GM19438 (cell line): ENCODE results near the gene MYO7A.

Experiments used
- ATAC-seq: cut with Tn5 transposase; IDR thresholded peaks from one replicate; pipeline ENCODE4 v1.9.1; 2021; ENCODE audit warnings: low read depth; ENCODE audit not compliant: unreplicated experiment

The MYO7A gene

DNA sequence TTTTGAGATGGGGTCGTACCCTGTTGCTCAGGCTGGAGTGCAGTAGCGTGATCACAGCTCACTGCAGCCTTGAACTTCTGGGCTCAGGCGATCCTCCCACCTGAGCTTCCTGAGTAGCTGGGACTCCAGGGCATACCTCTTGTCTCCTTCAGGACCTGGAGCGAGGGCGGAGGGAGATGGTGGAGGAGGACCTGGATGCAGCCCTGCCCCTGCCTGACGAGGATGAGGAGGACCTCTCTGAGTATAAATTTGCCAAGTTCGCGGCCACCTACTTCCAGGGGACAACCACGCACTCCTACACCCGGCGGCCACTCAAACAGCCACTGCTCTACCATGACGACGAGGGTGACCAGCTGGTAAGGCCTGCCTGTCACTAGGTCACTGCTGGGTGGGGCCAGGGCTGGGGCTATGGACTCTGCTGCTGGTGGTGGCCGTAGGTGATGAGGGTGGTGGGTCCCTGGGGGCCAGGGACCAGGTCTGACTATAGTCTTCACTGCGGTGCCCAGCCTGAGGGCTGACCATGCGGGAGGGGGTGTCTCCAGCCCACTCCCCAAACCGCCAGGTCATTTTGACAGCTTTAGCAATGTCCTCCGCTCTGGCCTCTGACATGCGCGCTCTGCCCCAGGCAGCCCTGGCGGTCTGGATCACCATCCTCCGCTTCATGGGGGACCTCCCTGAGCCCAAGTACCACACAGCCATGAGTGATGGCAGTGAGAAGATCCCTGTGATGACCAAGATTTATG lies 53.9 kb downstream of the MYO7A start:
- ATAC-seq = no peak

GRCh38 chr11:77182542-77183430 lies 54.7 kb downstream of the MYO7A start:
- no peak for ATAC-seq

GRCh38 chr11:77183431-77183984 lies 55.5 kb downstream of the MYO7A start:
- no peak for ATAC-seq

DNA sequence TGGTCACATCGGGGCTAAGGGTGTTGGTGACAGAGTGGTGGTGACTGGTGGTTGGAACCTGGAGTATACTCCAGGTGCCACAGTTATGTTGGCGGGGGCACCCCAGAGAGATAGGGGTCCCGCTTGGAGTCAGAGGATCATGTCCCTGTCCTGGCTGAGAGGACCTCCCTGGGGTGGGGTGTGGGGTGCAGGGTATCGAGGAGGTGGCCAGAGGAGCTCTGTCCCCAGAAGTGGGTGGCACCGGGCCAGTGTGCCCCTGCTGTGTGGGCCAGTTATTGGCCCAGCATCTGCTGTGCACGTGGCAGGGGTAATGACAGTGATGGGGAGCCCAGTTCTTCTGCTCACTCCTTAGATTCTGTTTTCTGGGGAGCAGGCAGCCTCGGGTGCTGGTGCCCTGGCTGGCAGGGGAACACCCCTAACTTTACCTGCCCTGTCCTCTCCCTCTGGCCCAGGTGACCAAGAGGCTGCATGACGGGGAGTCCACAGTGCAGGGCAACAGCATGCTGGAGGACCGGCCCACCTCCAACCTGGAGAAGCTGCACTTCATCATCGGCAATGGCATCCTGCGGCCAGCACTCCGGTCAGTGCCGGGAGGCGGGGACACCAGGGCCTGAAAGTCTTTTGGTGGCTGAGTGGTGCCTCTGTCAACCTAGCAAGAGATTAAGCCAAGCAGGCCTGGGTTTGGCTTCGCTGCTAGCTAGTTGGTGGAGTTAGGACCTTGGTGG lies 56.3 kb downstream of the MYO7A start:
- no peak for ATAC-seq

DNA sequence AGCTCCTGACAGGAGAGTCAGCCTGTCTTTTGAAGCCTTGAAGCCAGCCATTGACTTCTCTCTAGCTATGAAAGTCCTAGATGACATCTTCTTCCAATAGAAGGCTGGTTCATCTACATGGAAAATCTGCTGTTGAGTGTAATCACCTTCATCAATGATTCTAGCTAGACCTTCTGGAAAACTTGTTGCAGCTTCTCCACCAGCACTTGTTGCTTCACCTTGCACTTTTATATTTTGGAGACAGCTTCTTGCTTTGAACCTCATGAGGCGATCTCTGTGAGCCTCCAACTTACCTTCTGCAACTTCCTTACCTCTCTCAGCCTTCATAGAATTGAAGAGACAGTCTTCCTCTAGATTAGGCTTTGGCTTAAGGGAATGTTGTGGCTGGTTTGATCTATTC lies 58.3 kb downstream of the MYO7A start:
- no peak for ATAC-seq

DNA sequence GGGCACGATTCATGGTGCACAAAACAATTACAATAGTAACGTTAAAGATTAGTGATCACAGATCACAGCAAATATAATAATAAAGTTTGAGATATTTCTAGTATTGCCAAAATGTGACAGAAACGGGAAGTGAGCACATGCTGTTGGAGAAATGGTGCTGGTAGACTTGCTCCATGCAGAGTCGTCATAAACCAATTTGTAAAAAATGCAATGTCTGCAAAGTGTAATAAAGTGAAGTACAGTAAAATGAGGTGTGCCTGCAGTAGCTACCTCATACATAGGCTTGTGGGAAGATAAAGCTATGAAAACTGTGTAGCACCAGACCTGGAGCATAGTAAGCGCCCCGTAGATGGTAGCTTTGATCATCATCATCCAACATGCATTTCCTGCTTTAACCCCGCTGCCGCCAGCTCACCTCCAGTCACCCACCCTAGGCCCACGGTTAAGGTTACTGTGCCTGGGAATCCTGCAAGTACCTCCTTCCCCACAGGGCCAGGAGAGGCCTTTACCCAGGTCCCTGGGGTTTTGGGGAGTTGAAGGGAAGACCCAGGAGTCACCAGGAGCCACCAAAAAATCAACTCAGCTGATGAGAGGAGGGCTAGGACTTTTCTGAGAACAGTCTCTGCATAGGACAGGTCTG lies 59.2 kb downstream of the MYO7A start:
- no peak for ATAC-seq

DNA sequence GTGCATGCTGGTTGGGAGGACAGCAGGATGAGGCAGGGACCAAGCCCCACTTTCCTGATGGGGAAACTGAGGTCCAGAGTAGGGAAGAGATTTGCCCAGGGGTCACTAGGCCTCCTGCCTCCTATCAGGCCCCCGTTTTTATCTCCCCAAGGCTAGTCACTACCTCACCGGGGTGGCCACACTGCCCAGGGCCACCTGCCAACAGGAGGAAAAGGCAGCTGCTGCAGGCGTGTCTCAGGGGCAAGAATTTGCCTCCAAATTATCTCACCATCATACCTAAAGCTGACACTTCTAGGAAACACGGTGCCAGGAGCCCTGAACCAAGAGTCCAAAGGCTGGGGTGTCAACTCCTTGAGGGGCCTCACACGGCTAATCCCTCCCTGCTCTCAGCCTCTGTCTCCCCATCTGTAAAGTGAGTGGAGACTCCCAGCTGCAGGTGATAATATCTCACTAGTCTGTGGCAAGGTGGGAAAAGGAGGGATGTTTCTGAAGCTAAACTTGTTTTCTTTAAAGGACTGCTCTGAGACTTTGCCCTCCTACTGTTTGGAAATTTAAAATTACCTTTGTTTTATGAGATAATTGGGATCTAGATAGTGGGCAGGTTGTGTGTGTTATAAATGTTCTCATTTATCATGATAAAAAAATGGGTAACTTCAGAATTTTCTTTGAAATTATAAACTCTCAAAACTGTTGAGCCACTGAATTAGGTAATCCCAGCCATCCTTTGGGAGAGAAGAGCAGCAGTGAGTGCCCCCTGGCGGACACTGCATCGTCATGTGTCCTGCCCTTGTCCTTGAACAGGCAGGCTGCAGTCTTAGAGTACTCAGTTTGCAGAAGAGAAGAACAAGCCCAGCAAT lies 60.0 kb downstream of the MYO7A start:
- ATAC-seq = no peak

- no peak for ATAC-seq
Measured at GRCh38 chr11:77188633-77189491, 60.8 kb downstream of the MYO7A start.

DNA sequence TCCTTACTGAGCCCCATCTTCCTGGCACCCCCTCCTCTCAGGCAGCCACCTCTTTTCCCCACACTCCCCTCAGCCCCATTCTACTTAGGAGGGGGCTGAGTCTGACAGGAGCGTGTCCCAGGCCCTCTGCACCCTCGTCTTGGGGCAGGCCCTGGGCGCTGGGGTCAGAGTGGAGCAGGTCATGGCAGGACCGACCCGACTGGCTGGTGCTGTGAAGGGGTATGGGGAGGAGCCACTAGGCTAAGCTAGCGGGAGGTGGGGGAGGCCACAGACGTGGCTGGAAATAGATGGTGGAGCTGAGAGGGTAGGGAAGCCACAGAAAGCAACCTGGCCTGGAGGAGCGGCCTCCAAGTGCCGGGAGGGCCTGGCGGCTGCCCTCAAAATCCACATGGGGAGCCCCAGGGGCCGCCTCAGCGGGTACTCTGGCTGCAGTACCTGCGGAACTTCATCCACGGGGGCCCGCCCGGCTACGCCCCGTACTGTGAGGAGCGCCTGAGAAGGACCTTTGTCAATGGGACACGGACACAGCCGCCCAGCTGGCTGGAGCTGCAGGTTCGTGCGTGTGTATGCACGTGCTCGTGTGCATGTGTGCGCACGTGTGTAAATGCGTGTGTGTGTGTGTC lies 61.7 kb downstream of the MYO7A start:
- ATAC-seq = no peak

- ATAC-seq = no peak
Measured at GRCh38 chr11:77190331-77191075, 62.5 kb downstream of the MYO7A start.

DNA sequence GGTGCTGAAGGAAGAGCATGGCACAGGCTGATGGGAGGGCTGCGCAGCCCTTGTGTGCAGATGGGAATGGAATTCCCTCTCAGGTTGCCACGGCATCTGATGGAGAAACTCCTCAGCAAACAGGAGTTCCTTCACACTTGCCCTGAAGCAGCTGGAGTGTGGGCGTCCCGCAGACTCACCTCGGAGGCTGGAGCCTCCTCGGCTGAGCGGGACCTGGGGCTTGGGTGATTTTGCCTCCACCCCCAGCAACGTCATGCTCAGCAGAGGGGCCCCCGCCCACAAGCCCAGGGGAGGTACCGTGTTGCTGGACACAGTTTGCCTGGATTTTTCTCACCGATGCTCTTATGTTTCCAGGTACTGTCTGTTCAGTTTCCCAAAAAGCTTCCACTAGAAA lies 63.4 kb downstream of the MYO7A start:
- no peak for ATAC-seq

DNA sequence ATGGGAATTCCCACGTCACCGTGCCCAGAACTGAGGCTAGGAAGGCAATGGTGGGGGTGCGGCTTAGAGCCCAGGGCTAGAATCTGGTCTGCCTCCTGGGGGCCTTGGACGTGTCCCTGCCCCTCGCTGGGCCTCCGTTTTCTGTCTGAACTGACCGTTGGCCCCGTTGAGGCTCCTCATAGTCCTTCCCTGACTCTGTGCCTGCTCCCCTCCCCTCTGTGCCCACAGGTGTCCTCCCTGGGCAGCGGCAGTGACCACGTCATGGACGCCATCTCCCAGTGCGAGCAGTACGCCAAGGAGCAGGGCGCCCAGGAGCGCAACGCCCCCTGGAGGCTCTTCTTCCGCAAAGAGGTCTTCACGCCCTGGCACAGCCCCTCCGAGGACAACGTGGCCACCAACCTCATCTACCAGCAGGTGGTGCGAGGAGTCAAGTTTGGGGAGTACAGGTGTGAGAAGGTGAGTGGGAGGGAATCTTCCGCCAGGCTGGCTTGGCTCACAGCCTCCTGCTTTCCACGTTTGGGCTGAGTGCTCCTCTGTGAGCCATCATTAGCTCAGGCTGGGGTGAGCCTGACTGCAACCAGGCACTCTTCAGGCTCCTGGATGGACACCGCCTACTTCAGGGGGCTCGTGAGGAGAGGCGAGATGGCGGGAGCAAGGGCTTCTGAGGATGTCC lies 63.9 kb downstream of the MYO7A start:
- no peak for ATAC-seq

- no peak for ATAC-seq
Measured at GRCh38 chr11:77193167-77193566, 65.1 kb downstream of the MYO7A start.

DNA sequence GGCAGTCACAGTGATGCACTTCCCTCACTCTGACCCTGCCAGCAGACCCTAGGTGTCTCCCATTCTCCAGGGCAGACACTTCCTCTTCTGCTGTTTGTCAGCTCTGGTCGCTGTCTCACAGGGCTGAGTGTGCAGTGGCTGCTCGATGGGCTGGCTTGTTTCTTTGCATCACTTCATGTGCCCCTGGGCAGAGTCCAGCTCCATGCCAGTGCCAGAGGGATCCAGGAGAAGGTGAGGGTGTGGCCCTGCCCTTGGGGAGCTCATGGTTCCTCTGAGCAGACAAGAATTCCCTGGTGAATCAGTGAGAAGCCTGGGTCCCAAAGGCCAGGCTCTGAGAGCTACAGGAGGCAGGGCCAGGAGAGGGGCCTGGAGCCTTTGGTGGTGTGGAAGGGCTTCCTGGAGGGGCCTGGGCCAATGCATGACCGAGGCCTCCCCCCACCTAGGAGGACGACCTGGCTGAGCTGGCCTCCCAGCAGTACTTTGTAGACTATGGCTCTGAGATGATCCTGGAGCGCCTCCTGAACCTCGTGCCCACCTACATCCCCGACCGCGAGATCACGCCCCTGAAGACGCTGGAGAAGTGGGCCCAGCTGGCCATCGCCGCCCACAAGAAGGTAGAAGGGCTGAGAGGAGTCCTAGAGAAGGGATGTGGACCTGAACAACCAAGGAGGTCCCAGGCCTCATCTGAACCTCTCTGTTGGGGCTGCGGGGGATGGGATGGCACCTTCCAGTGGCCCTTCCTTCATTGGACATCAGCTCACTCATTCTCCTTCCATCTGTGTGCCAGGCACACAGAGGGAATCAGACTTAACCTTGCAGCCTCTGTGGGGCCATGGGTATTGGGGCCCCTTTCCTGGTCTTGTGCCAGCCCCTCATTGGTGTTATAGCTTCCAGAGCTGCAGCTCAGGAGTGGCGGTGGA lies 66.1 kb downstream of the MYO7A start:
- ATAC-seq = no peak

GRCh38 chr11:77195071-77195755 lies 67.2 kb downstream of the MYO7A start:
- ATAC-seq = no peak
